Right hindlimb (tissue), 1 donor: Measurements from ENCODE around the gene HSD17B11.
A peak's percentile ranks its signal among the peaks of the same experiment; 100 is the strongest.
"Not testable (repeated sequence)": the region's sequence is repeated elsewhere in the genome, so short reads cannot be mapped to it uniquely, and the experiment has no call there.

Source experiments
- DNase-seq: peaks from one replicate; pipeline ENCODE4 v3.0.0-alpha.2; 2018

The HSD17B11 gene

DNA sequence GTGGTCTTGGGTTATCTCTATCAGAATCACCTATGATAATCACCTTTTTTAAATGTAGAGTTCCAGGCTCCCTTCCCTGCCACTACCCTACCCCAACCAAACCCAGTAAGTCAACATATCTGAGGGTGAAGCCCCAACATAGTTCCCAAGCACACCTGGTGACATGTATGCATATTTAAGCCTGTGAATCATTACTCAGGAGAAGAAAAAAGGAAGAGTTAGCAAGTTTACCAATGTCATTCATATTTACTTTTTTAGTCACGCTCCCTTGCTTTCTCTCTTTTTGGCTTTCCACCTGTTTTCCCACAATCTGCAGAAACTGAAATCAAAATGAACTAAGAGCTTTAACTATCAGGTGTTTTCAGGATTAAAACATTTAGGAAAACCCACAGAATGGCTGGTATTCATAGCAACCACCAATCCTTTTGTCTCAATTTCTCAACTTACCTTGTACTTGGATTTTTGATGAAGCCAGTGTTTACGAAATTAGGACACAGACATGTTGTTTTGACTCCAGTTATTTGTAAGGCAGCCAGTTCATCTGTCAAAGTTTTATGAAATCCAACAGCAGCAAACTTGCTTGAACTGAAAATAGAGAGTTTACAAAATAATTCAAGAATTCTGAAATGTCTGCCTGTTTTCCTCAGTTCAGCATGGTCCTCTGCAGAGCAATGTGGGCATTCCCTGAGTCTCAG is 34.0 kb downstream of the HSD17B11 start:
- no peak for DNase-seq

DNA sequence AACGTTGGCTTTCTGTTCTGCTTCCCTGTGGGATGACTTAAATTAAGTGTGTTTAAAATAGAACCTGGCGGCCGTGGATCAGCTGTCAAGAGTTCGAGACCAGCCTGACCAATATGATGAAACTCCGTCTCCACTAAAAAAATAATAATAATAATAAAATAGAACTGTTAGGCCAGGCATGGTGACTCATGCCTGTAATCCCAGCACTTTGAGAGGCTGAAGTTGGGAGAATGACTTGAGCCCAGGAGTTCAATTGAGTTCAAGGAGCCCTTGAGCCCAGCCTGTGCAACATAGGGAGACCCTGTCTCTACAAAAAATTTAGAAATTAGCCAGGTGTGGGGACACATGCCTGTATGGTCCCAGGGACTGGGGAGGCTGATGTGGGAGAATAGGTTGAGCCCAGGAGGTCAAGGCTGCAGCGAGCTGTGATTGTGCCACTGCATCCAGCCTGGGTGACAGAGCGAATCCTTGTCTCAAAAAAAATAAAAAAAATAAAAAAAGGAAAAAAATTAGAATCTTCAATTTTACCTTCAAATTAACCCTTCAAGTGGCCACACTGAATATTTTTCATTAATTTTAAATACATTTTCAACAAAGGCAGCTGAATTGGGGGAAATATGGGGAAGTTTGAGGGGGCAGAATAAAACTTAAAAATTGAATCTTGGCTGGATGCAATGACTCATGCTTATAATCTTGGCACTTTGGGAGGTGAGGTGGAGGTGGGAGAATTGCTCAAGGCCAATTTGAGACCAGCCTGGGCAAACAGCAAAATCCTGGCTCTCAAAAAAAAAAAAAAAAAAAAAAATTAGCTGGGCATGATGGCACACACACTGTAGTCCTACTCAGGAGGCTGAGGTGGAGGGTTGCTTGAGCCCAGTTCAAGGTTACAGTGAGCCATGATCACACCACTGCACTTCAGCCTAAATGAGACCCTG is 36.6 kb downstream of the HSD17B11 start:
- DNase-seq: no peak

DNA sequence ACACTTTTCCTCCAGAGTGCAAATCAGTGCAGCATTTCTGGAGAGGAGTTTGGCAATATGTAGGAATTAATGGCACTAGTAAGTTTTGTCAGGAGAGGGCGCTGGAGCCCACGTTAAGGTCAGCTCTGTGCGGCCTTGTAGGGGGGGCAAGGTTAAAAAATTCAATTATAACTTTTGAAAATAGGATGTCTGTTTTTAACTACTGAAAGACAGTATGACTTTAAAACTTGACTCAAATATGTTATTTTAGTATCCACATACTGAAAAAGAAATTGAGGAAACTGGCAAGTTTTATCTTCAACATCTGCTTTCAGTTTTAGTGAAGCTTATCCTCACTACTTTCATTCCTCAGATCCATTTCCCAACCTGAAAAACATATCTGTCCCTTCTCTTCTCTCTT is 37.4 kb downstream of the HSD17B11 start:
- DNase-seq: peak; percentile 51

- DNase-seq: no peak
Observed at GRCh38 chr4:87345139-87345538, 45.8 kb downstream of the HSD17B11 start.

- no peak for DNase-seq
Observed at GRCh38 chr4:87342872-87343271, 48.1 kb downstream of the HSD17B11 start.

- not testable (repeated sequence) for DNase-seq
Observed at GRCh38 chr4:87341954-87342635, 48.9 kb downstream of the HSD17B11 start.

GRCh38 chr4:87339440-87339839 is 51.5 kb downstream of the HSD17B11 start:
- no peak for DNase-seq

GRCh38 chr4:87337361-87337760 is 53.6 kb downstream of the HSD17B11 start:
- no peak for DNase-seq

DNA sequence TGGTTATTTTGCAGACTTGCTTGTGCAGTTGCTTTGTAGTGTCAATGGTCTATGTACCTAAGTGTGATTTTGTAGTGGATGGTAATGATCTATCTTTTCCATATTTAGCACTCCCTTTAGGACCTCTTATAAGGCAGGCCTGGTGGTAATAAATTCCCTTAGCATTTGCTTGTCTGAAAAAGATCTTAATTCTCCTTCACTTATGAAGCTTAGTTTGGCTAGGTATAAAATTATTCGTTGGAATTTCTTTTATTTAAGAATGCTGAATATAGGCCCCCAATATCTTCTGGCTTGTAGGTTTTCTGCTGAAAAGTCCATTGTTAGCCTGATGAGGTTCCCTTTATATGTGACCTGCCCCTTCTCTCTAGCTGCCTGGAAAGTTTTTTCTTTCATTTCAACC is 57.7 kb downstream of the HSD17B11 start:
- DNase-seq: no peak

GRCh38 chr4:87330761-87331160 is 60.2 kb downstream of the HSD17B11 start:
- no peak for DNase-seq

DNA sequence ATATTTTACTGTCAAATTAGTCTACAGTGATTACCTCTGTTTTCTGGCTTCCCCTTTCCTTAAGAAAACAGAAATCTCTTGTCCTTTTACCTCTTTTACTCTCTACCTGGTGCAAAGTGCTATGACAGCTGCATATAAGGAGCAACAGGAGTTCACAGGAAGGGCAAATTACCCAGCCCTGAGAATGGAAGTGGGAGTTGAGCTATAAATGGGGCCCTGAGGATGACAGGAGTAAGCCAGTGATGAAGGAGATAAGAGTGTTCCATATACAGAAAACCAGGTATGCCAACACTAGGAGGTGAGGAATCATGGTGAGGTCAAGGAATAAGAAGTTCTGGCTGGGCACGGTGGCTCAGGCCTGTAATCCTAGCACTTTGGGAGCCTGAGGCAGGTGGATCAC is 63.9 kb downstream of the HSD17B11 start:
- DNase-seq: no peak

DNA sequence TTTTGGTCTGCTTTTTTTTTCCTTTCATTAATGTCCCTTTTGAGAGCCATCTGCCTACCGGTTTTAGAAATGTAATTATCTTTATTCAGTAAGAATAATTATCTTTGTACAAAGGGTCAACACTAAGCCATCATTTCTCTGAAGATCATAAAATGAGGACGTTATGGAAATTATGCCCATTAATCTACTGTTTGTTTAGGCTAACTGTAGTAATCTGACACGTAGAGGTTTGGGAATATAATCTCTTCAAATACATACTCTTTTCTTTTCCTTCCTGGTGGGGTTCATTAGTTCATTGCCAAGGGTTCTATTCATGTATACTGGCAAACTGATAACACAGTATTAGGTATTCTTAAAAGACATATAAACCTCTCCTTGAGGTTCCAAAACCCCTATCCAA is 64.5 kb downstream of the HSD17B11 start:
- DNase-seq: no peak

DNA sequence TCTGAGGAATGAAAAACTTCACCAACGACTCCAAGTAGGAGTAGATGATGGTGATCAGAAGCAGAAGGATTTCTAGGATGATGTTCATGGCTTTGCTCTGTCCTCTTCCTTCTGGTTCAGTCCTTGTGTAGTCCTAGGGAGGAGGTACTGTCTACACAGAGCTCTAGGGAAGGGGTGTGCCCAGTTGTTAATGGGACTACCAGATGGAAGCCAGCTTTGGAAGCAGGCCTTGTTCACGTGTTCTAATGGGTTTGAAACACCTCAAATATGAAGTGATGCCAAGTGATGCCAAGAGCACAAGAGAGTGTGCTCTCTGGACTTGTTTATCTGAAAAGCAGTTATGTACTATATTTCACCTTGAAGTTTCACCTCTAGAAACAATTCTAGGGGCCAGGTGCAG is 68.2 kb downstream of the HSD17B11 start, which contains the start of gene HSD17B13:
Gene HSD17B13, minus strand, starts transcription at position 129 of the 400 bp plus-strand sequence. Its CDS starts 41 bp downstream, at position 88.
- DNase-seq: no peak

DNA sequence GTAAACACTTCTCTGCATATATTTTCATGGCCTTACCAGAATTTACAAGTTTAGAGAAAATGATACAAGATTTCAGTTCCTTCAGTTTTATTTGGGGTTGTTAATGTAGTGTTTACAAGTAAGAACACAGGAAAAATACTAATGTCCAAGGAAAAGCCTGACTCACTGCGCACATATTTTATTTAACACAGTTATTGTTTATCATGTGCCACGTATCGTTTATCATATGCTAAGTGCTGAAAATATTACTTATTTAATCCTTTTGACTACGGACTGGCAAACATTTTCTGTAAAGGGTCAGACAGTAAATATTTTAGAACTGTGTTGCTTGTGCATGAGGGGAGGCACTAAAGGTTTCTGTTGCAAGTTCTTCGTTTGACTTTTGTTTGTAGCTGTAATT is 69.1 kb downstream of the HSD17B11 start:
- no peak for DNase-seq

GRCh38 chr4:87317527-87317926 is 73.5 kb downstream of the HSD17B11 start:
- DNase-seq: no peak

- no peak for DNase-seq
Observed at GRCh38 chr4:87316961-87317360, 74.0 kb downstream of the HSD17B11 start.

- peak; percentile 15 for DNase-seq
Observed at GRCh38 chr4:87315000-87315399, 76.0 kb downstream of the HSD17B11 start.

DNA sequence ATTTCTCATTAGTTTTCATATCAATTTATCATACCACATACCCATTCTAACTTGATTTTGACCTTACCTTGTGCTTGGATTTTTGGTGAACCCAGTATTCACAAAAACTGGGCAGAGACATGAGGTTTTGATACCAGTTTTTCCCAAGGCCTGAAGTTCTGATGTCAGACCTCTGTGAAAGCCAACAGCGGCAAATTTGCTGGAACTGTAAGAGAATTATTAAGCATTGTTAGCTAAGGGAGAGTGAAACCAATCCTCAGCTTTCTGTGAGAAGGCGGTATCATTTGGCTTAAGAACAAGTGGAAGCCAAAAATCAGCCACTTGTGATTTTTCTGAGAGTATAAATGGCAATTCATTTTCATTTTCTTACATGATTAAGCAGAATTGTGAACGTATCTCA is 77.2 kb downstream of the HSD17B11 start:
- DNase-seq: no peak

DNA sequence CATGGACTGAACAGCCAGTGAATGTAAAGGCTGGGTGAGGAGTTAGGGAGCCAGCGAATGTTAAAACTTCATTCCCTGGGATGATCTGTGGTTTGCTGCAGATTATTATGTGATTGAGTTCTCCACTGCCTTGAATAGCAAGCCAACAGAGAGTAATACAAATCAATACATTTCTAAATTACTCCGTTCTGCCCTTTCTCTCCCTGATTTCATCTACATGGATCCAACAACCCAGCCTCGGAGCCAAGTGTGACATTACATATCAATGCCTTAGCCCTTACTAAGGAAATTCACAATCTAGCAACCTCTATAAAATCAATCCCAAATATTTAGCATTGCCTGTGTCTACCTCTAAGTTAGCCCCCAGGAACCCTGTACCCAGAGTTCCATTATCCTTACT is 79.3 kb downstream of the HSD17B11 start:
- no peak for DNase-seq

DNA sequence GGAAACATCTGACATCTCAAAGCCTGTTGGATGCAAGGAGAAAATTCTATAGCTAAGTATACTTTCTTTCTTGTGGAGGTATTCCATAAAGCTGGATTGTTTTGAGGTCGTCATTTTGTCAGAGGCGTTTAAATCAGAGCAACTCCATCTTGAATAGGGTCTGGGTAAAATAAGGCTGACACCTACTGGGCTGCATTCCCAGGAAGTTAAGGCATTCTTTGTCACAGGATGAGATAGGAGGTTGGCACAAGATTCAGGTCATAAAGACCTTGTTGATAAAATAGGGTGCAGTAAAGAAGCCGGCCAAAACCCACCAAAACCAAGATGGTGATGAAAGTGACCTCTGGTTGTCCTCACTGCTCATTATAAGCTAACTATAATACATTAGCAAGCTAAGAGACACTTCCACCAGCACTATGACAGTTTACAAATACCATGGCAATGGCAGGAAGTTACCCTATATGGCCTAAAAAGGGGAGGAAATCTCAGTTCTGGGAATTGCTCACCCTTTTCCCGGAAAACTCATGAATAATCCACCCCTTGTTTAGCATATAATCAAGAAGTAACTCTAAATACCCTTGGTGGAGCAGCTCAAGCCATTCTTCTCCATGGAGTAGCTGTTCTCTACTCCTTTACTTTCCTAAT is 80.2 kb downstream of the HSD17B11 start:
- DNase-seq: no peak

DNA sequence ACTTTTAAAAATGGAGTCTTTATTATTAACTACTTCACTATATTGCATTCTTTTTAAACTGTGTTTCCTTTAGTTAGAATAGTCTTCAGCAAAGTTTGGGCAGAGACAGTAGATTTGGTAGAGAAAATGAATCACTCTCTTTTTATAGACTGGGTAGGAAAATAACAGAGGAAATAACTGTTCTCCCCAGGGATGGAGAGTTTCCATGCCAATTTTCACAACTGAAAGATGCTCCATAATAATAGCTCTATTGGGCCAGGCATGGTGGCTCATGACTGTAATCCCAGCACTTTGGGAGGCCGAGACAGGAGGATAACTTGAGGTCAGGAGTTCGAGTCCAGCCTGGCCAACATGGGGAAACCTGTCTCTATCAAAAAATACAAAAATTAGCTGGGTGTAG is 81.4 kb downstream of the HSD17B11 start:
- DNase-seq: no peak

GRCh38 chr4:87306056-87306455 is 84.9 kb downstream of the HSD17B11 start:
- DNase-seq: no peak

GRCh38 chr4:87305562-87305961 is 85.4 kb downstream of the HSD17B11 start:
- DNase-seq: no peak
